ENCODE data around the gene PLEKHA5.
A peak's percentile ranks its signal among the peaks of the same experiment; 100 is the strongest.
"Not testable (repeated sequence)": the region's sequence is repeated elsewhere in the genome, so short reads cannot be mapped to it uniquely, and the experiment has no call there.

PLEKHA5 gene

GRCh38 chr12:19203539-19204506 is 74.3 kb downstream of the PLEKHA5 start:
- no peak for DNase-seq

- DNase-seq, result no peak
Measured at GRCh38 chr12:19205120-19205519, 75.6 kb downstream of the PLEKHA5 start.

DNA sequence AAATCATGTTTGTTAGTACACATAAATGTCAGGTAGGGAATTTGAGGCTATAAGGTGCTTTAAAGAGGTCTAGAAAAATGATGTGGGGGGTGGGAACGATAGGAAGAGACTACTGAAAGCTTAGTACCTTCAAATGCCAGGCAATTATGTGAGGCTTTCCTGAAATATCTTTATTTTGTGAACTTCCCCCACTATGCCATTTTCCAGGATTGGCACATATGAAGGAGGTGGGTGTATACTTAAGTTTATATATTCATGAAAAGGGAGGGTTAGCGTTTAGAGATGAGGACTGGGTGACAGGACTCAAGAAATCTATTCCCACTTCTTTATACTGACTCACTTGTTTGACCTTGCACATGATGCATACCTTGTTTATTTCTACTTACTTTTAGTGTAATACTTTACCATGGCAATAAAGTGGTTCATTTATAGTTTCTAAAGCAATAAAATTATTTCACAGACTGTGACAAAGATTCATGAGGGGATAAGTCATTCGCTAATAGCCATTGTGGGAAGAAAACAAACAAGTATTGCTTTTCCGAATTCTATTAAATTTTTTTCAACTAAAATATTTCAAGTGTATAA is 77.1 kb downstream of the PLEKHA5 start:
- no peak for DNase-seq

GRCh38 chr12:19208456-19208855 is 78.9 kb downstream of the PLEKHA5 start:
- DNase-seq, result no peak

GRCh38 chr12:19209661-19210060 is 80.1 kb downstream of the PLEKHA5 start:
- no peak for DNase-seq

- DNase-seq, result no peak
Measured at GRCh38 chr12:19211802-19212201, 82.3 kb downstream of the PLEKHA5 start.

DNA sequence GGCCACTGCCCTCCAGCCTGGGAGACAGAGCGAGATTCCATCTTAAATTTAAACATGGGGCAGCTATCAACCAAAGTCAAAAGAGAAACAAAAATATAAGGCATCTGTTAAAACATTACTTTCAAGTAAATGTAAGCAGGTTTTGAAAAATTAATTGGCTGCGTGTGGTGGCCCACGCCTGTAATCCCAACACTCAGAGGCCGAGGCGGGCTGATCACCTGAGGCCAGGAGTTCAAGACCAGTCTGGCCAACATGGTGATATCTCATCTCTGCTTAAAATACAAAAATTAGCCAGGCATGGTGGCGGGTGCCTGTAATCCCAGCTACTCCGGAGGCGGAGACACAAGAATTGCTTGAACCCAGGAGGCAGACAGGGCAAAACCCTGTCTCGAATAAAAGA is 82.7 kb downstream of the PLEKHA5 start:
- DNase-seq, result no peak

- no peak for DNase-seq
Measured at GRCh38 chr12:19214020-19214419, 84.5 kb downstream of the PLEKHA5 start.

DNA sequence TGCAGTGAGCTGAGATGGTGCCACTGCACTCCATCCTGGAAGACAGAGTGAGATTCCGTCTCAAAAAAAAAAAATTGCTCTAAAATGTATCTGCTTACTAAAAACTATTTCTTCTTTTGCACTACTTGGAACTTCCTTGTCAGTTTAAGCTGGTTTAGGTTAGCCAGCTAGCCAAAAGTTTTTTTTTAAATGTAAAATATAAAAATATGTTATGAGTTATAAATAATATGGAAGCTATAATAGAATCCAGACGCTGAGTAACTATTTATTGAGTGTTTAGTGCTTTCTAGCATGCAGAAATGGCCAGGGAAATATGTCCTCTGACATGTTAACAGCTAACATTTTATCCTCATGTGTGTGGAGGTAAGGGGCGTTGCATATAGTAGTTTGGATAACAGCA is 85.6 kb downstream of the PLEKHA5 start:
- no peak for DNase-seq

DNA sequence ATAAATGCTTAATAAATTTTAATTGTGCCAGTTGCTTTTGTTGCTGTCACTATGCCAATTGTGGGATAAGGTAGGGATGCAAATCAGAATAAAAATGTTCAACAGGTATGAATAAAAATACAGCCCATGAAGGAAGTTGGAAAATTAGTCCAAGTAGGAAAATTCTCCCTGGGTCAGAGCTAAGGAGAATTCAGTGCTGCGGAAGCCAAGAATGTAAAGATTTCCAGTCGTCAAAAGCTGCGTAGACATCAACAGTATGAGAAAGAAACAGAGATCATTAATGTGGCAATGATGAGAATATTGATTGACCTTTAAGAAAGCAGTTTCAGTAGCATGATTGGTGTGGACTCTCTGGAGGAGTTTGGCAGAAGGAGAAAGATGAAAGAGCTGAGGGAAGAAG is 87.9 kb downstream of the PLEKHA5 start:
- DNase-seq, result no peak

DNA sequence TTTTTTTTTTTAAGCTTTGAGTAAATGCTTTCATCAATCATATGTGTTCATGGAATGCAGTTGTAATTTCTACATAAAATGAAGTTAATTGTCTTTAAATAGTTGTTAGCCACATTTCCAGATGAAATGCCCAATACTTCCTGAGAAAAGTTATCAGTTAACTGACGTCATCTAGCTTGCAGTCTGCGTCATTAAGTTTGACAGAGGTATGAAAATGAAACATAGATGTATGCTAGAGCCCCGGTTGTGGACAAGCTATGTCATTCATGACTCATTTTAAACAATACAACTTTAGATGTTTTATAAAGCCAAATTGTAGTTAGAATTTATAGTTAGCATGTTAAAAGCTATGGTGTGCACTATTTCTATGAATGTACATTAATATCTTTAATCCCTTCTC is 90.7 kb downstream of the PLEKHA5 start:
- no peak for DNase-seq

GRCh38 chr12:19220852-19221466 is 91.4 kb downstream of the PLEKHA5 start:
- DNase-seq, result no peak

- peak in 1 of 2 experiments; percentile 52 for DNase-seq
Measured at GRCh38 chr12:19222558-19222957, 93.0 kb downstream of the PLEKHA5 start.

GRCh38 chr12:19223018-19223417 is 93.5 kb downstream of the PLEKHA5 start:
- peak; percentile 31 to 54 for DNase-seq

- DNase-seq, result no peak
Measured at GRCh38 chr12:19223695-19224094, 94.2 kb downstream of the PLEKHA5 start.

DNA sequence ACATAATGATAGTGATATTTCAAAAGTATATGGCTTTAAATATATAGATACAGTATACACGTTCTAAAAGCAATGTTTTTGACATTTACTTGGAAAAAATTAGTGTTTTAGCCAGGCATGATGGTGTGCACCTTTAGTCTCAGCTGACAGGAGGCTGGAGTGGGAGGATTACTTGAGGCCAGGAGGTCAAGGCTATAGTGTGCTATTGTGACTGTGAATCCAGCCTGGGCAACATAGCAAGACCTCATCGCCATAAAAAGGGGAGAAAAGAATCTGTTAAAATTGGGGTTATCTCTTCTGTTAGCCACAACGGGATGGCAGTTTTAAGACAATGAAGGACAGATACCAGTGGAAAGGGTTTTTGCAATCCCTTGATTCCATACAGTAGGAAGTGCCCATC is 95.2 kb downstream of the PLEKHA5 start:
- DNase-seq, result no peak

GRCh38 chr12:19227190-19227879 is 97.8 kb downstream of the PLEKHA5 start:
- peak; percentile 21 to 73 for DNase-seq

GRCh38 chr12:19227880-19228210 is 98.3 kb downstream of the PLEKHA5 start:
- peak; percentile 27 to 53 for DNase-seq

GRCh38 chr12:19229021-19229420 is 99.5 kb downstream of the PLEKHA5 start:
- DNase-seq, result not testable (repeated sequence)

GRCh38 chr12:19230299-19230866 is 100.8 kb downstream of the PLEKHA5 start:
- no peak for DNase-seq

DNA sequence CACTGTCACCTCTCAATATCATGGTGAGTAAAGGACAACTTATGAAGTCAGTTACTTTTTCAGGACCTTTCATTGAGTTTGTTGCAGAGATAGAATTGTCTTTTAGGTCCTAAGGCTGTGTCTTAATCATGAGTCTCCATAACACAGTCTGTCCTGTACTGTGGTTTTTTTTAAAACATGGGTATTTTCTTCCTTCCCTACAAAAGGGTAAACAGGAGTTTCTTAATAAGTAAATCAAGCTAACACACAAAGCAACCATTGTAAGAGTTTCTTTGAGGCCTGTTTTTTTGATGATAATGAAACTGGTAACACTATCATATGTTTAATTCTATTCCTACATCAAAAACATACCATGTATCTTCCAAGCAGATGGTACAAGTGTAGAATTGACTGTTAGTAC is 101.4 kb downstream of the PLEKHA5 start:
- DNase-seq, result no peak

DNA sequence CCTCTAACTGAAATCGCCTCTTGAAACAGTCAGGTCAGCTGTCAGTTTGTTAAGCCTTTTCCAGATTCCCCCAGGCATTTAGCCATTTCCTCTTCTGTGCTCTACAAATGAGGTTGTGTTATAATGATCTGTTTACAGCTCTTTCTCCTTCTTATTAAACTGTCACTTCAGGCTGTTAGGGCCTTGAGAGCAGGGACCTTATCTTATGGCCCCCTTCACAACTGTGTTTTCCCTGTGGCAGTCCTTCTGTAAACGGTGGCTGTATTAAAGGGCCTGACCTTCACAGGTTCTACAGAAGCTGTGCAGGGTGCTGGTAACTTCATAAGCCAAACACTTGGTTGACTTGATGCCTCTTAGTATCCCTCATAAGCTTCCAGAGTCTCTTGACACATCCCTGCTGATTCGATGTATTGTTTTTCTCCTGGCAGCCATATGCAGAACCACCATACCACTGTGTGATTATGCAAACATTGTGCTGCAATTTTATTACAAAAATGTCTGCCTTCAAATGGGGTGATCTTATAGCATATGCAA is 104.7 kb downstream of the PLEKHA5 start:
- DNase-seq, result peak in 1 of 2 experiments; percentile 0
